Breast epithelium (tissue), 4 donors: ENCODE results near the gene TMEM238L. TPM values are rescaled to one million over a fixed set of nuclear protein-coding genes. Genes with fewer than 3 reads are reported as not detected.
A peak's percentile ranks its signal among the peaks of the same experiment; 100 is the strongest.

Source experiments
- DNase-seq, 2 donors: peaks; one replicate each; pipeline ENCODE4 v3.0.0-alpha.2; 2019; ENCODE audit warnings: low spot score in 2 of 2
- H3K27ac ChIP-seq, 2 donors: fragments of 200-600 bp; sonication (generic) in 1 of 2; one replicate each; pipeline ENCODE4 v1.5.1; 2016 to 2019; ENCODE audit warnings: mild to moderate bottlenecking in 1 of 2
- H3K27me3 ChIP-seq, 2 donors: fragments of 200-600 bp; sonication (generic) in 1 of 2; one replicate each; pipeline versions ENCODE4 v1.5.1 to v1.6.0; 2017 to 2019; ENCODE audit warnings: control low read depth in 1 of 2, mild to moderate bottlenecking in 1 of 2
- H3K36me3 ChIP-seq: fragments of 200-600 bp; one replicate; pipeline ENCODE4 v1.5.1; 2019
- H3K4me1 ChIP-seq, 2 donors: fragments of 200-600 bp; sonication (generic); one replicate each; pipeline ENCODE4 v1.5.1; 2016 to 2019; ENCODE audit warnings: control low read depth in 1 of 2
- H3K4me3 ChIP-seq, 3 donors: fragments of 200-600 bp; sonication (generic); 1 replicate in 2 of 3; 2 replicates in 1 of 3; pipeline ENCODE4 v1.5.1; 2016 to 2019; ENCODE audit warnings: mild to moderate bottlenecking in 3 of 3, moderate library complexity in 2 of 3
- H3K9me3 ChIP-seq, 2 donors: fragments of 200-600 bp; sonication (generic) in 1 of 2; one replicate each; pipeline ENCODE4 v1.5.1; 2016 to 2019; ENCODE audit warnings: control low read depth in 1 of 2
- CTCF ChIP-seq, 3 donors: fragments of 450-650 bp; IDR thresholded peaks; one replicate each; pipeline ENCODE4 v1.5.1; 2016 to 2017; ENCODE audit warnings: antibody characterized with exemption in 3 of 3, mild to moderate bottlenecking in 3 of 3, moderate library complexity in 3 of 3
- POLR2A ChIP-seq: fragments of 450-650 bp; IDR thresholded peaks from one replicate; pipeline ENCODE4 v1.6.1; 2016; ENCODE audit warnings: antibody characterized with exemption, mild to moderate bottlenecking, moderate library complexity
- POLR2AphosphoS5 ChIP-seq, 3 donors: sonication (generic); formaldehyde crosslinking; IDR thresholded peaks; one replicate each; pipeline ENCODE4 v1.6.1; 2017; ENCODE audit warnings: antibody characterized with exemption in 3 of 3
- intact Hi-C: fragments of 100-400 bp; cut with DNase I; formaldehyde crosslinking; loops from one replicate; pipeline ENCODE4 v1.15.1; 2023; ENCODE audit warnings: low total_unique reads
- total RNA-seq, 3 donors: library from RNA; depleted of rRNA; stranded (reverse); fragments of >200 nt; gene quantifications; one replicate each; pipeline ENCODE4 v1.1.0, GENCODE V29; 2016

TMEM238L gene
- total RNA-seq, 3 donors from 2014 or later, result 0.66 TPM; not detected in 2

DNA sequence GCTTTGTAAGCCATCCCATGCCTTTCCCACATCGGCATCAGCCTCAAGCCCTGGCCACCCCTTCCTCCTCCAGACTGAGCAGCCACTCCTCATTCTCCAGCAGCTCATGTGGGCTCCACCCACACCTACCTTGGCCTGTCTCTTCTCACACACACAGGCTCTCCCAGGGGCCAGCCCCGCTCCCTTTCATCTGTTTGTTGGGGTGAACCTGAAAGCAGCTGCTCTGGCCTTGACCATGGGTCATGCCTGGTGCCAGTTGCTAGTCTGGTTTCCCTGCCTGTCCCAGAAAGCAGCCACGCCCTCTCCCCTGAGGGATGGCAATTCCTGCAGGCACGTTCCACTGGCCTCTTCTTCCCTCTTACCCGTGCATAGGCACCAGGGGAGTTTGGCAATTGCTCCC, 11.4 kb upstream of the TMEM238L start:
- intact Hi-C loops, result no loop called here
- peak in 1 of 2 donors; percentile 65 for DNase-seq

DNA sequence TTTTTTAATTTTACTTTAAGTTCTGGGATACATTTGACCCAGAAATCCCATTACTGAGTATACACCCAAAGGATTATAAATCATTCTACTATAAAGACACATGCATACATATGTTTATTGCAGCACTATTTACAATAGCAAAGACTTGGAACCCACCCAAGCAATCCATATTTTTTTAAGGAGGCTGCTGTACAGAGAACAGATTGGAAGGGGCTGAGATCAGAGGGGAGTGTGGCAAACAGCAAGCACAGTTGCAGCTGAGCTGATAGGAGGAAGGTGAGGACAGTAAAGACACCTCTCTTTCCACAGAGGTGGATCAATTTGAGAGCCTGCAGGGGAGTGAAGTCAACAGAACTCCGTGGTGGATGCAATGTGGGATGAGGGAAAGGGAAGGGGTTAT, 10.2 kb upstream of the TMEM238L start:
- H3K4me3 ChIP-seq, result no peak overlapping the region
- H3K9me3 ChIP-seq, result no peaks in the 10 kb centered on the region
- H3K36me3 ChIP-seq, result no peaks in the 10 kb centered on the region
- DNase-seq, result no peak
- no peaks in the 10 kb centered on the region for H3K27me3 ChIP-seq
- H3K27ac ChIP-seq, result no peak overlapping the region
- intact Hi-C loops, result no loop called here
- TF ChIP-seq POLR2AphosphoS5 (IDR thresholded peaks at IDR 0.05) (no peak), CTCF (IDR thresholded peaks at IDR 0.05) (no peak), POLR2A (no peak)
- H3K4me1 ChIP-seq, result no peaks in the 10 kb centered on the region

More for the DNA sequence above, 11.4 kb upstream of the TMEM238L start:
- no peaks in the 10 kb centered on the region for H3K4me1 ChIP-seq
- TF ChIP-seq POLR2AphosphoS5 (IDR thresholded peaks at IDR 0.05) (no peak), CTCF (IDR thresholded peaks at IDR 0.05) (no peak), POLR2A (no peak)
- H3K36me3 ChIP-seq, result no peaks in the 10 kb centered on the region
- peaks cover 0 to 3% of the 10 kb centered on the region in 2 donors for H3K27me3 ChIP-seq
- H3K27ac ChIP-seq, result peak overlapping the region in 1 of 2 donors; percentile 40
- H3K9me3 ChIP-seq, result no peaks in the 10 kb centered on the region
- no peak overlapping the region for H3K4me3 ChIP-seq

DNA sequence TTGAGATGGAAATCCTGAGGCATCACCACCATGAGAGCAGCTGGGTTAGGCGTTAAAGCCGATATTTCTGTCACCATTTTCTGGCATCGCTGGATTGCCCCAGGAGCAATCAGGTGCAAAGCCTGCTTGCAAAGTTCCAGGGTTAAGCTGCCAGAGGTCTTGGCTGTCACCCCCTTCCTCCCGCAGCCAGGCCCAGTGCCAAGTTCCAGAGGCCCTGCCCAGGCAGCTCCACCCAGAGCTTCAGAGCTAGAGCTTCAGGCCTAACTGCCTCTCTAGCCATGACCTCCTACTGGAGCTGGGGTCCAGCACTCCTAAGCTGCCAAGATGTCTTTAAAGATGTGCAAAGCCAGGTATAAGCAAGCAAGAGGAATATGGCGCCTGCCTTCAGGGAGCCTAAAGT, 8.8 kb upstream of the TMEM238L start:
- Histone ChIP-seq H3K4me3 (no peak overlapping the region), H3K36me3 (no peaks in the 10 kb centered on the region), H3K27me3 (no peaks in the 10 kb centered on the region), H3K9me3 (no peaks in the 10 kb centered on the region), H3K27ac (no peak overlapping the region), H3K4me1 (no peaks in the 10 kb centered on the region)
- intact Hi-C loops, result no loop called here
- TF ChIP-seq CTCF (IDR thresholded peaks at IDR 0.05), result no peak
- TF ChIP-seq POLR2AphosphoS5 (IDR thresholded peaks at IDR 0.05), result no peak
- no peak for TF ChIP-seq POLR2A
- peak in 1 of 2 donors; percentile 66 for DNase-seq

GRCh38 chr17:10809605-10810004, 5.7 kb upstream of the TMEM238L start:
- H3K27me3 ChIP-seq, result no peaks in the 10 kb centered on the region
- no peaks in the 10 kb centered on the region for H3K9me3 ChIP-seq
- TF ChIP-seq CTCF (IDR thresholded peaks at IDR 0.05) (no peak), POLR2AphosphoS5 (IDR thresholded peaks at IDR 0.05) (no peak), POLR2A (no peak)
- H3K36me3 ChIP-seq, result no peaks in the 10 kb centered on the region
- intact Hi-C loops, result loop anchor here (2.0 kb wide), 1 partner anchor 65 kb away; no protein-coding TSS in a partner anchor
- no peaks in the 10 kb centered on the region for H3K4me1 ChIP-seq
- H3K4me3 ChIP-seq, result no peak overlapping the region
- H3K27ac ChIP-seq, result no peak overlapping the region
- DNase-seq, result no peak

- intact Hi-C loops, result loop anchor here (2.0 kb wide), 1 partner anchor 67 kb away; no protein-coding TSS in a partner anchor
- TF ChIP-seq POLR2AphosphoS5 (IDR thresholded peaks at IDR 0.05) (no peak), CTCF (IDR thresholded peaks at IDR 0.05) (no peak), POLR2A (no peak)
- no peaks in the 10 kb centered on the region for H3K9me3 ChIP-seq
- H3K36me3 ChIP-seq, result no peaks in the 10 kb centered on the region
- H3K27ac ChIP-seq, result no peak overlapping the region
- H3K4me3 ChIP-seq, result no peak overlapping the region
- no peaks in the 10 kb centered on the region for H3K27me3 ChIP-seq
- H3K4me1 ChIP-seq, result no peaks in the 10 kb centered on the region
- DNase-seq, result no peak
These were observed 3.8 kb upstream of the TMEM238L start for GRCh38 chr17:10807704-10808128.
